ENCODE results near the gene COLEC11.

Gene COLEC11

DNA sequence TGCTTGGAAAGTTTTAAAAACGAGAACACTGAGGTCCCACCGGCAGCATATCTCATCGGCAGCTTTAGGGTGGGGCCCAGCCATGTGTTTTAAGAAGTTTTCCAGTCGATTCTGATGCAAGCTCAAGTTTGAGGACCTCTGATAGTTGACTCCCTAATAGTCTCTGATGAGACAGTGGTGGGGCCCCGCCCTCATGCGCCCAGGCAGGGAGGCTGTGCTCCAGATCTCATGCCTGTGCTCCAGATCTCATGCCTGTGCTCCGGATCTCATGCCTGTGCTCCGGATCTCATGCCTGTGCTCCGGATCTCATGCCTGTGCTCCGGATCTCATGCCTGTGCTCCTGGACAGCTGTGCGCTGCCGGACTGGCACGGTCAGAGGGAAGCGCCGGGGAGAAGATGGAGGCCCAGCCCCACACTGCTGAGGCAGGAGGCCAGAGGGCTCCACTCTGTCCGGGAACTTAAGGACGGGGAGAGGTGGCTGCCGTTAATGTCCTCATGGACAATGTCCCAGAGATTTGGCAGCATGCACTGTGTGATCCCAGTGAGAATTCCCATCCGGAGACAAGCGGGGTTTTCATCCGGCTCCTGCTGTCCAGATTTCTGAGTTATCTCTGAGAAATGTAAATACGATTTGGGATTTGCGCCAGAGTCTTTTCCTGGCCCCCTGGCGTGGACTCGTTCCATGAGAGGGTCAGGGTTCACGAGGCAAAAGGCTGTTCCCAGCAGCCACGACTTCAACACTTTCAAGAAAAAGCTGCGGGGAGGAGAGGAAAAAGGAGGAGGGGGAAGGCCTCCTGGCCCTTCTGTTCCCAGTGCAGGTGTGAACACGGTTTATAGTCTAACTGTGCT lies 9.4 kb upstream of the COLEC11 start:
- TF ChIP-seq ZFX (IDR thresholded peaks at IDR 0.05) (no peak), CTCF (conservative IDR thresholded peaks at IDR 0.05) (no peak)

DNA sequence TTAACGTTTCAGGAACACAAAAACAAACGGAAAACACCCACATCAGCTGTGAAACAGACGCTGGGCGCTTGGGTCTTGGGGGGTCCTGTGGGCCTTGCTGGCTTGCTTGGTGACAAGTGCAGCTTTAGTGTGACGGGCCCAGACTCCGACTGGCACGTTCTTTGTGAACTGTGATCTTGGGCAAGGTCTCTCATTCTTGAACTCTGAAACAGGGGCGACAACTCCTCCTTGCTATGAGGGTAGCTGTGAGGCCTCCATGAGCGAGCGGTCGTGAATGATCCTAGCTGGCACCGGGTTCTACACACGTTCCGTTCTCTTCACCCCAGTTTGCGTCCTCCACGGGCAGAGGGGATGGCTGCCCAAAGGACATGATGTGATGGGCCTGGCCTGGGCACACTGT lies 8.7 kb upstream of the COLEC11 start:
- TF ChIP-seq CTCF (conservative IDR thresholded peaks at IDR 0.05) (no peak), ZFX (IDR thresholded peaks at IDR 0.05) (no peak)
- H3K27ac ChIP-seq, result peak overlapping the region; percentile 72

More for the DNA sequence above, 9.4 kb upstream of the COLEC11 start:
- peak overlapping the region; percentile 72 for H3K27ac ChIP-seq

DNA sequence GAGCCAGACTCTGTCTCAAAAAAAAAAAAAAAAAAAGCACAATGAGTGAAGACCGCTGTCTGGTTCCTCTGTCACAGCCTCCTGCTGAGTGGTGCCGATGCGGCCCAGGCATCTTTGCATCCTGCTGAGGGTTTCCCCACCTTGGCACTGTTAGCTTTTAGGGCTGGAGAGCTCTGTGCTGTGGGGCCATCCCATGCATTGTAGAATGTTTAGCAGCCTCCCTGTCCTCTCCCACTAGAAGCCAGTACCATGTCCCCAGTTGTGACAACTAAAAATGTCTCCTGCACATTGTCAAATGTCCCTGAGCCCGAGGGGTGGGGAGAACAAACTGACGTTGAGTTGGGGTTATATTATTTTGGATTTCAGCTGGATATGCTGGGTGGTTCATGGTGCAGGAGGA lies 7.9 kb upstream of the COLEC11 start:
- TF ChIP-seq ZFX (IDR thresholded peaks at IDR 0.05) (no peak), CTCF (conservative IDR thresholded peaks at IDR 0.05) (no peak)
- H3K27ac ChIP-seq, result no peak overlapping the region

DNA sequence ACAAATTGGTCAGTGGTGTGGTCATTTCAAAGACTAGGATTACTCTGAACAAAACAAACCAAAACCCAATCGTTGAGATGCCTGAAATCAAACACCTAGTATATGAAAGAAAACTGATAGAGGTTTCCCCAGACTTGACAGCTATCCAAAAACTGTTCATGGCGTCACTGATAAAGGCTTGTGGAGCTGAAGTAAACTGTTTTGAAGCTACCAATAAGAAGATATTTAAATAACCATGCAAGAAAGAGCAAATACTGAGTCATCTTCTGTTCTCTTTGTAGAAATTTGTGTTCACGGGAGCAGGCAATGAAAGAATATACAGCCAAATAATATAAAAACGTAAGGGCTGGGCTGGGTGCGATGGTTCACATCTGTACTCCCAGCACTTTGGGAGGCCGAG lies 7.5 kb upstream of the COLEC11 start:
- TF ChIP-seq ZFX (IDR thresholded peaks at IDR 0.05) (no peak), CTCF (conservative IDR thresholded peaks at IDR 0.05) (no peak)
- no peak overlapping the region for H3K27ac ChIP-seq

GRCh38 chr2:3588084-3588483 lies 6.8 kb upstream of the COLEC11 start:
- TF ChIP-seq ZFX (IDR thresholded peaks at IDR 0.05) (no peak), CTCF (conservative IDR thresholded peaks at IDR 0.05) (no peak)
- no peak overlapping the region for H3K27ac ChIP-seq

DNA sequence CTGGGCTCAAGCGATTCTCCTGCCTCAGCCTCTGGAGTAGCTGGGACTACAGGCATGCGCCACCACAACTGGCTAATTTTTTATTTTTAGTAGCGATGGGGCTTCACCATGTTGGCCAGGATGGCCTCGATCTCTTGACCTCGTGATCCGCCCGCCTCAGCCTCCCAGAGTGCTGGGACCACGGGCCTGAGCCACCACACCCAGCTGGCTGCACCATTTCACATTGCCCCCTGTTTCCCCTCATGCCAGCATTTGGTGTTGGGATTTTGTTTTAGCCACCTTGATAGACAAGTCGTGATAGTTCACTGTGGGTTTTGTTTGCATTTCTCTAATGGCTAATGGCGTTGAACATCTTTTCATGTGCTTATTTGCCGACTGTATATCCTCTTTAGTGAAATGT lies 5.8 kb upstream of the COLEC11 start:
- TF ChIP-seq CTCF (conservative IDR thresholded peaks at IDR 0.05), result no peak
- TF ChIP-seq ZFX (IDR thresholded peaks at IDR 0.05), result no peak

GRCh38 chr2:3595404-3595803 lies 492 bp downstream of the COLEC11 start:
- no peak for TF ChIP-seq ZFX (IDR thresholded peaks at IDR 0.05)
- TF ChIP-seq CTCF (conservative IDR thresholded peaks at IDR 0.05), result no peak

More for the DNA sequence above, 5.8 kb upstream of the COLEC11 start:
- H3K27ac ChIP-seq, result no peak overlapping the region

More at GRCh38 chr2:3595404-3595803, 492 bp downstream of the COLEC11 start:
- H3K27ac ChIP-seq, result no peak overlapping the region

All from C4-2B (cell line).